ENCODE measurements around the gene FGFR3. TPM values are rescaled to one million over a fixed set of nuclear protein-coding genes. Genes with fewer than 3 reads are reported as not detected.

FGFR3 gene
- total RNA-seq, 1 experiment from 2014 or later: 34.3 TPM

- no peak for TF ChIP-seq CTCF (IDR thresholded peaks at IDR 0.05; ENCODE audit: unreplicated experiment)
- Mint-ChIP-seq H3K4me1 (ENCODE audit: low read depth, unreplicated experiment) (no peaks in the 10 kb centered on the region), H3K36me3 (ENCODE audit: insufficient read depth, unreplicated experiment) (peaks cover 13% of the 10 kb centered on the region), H3K27me3 (ENCODE audit: unreplicated experiment) (no peaks in the 10 kb centered on the region), H3K4me3 (ENCODE audit: low read depth, unreplicated experiment) (no peak overlapping the region), H3K27ac (ENCODE audit: unreplicated experiment) (no peak overlapping the region), H3K9me3 (ENCODE audit: low read depth, unreplicated experiment) (no peaks in the 10 kb centered on the region)
- CTCF ChIA-PET: interaction anchor here (0.7 to 0.8 kb wide), 4 partner anchors 10 to 887 kb away, joined by 3 to 9 read pairs (median 4); no protein-coding TSS in a partner anchor
- intact Hi-C loops (cut with micrococcal nuclease; ENCODE audit: unreplicated experiment): no loop called here
- no TSS peak for BruUV-seq (replicated peaks)
- no peak for DNase-seq
These were observed 19.6 kb downstream of the FGFR3 start for GRCh38 chr4:1812720-1813119.

- intact Hi-C loops (cut with micrococcal nuclease; ENCODE audit: unreplicated experiment): no loop called here
- CTCF ChIA-PET: no interaction called here
These were observed 20.1 kb downstream of the FGFR3 start for GRCh38 chr4:1813231-1813630.

GRCh38 chr4:1813915-1814314 is 20.8 kb downstream of the FGFR3 start:
- Mint-ChIP-seq H3K36me3 (ENCODE audit: insufficient read depth, unreplicated experiment) (peaks cover 17% of the 10 kb centered on the region), H3K4me3 (ENCODE audit: low read depth, unreplicated experiment) (no peak overlapping the region), H3K27ac (ENCODE audit: unreplicated experiment) (no peak overlapping the region), H3K27me3 (ENCODE audit: unreplicated experiment) (no peaks in the 10 kb centered on the region), H3K4me1 (ENCODE audit: low read depth, unreplicated experiment) (no peaks in the 10 kb centered on the region), H3K9me3 (ENCODE audit: low read depth, unreplicated experiment) (no peaks in the 10 kb centered on the region)
- TF ChIP-seq CTCF (IDR thresholded peaks at IDR 0.05; ENCODE audit: unreplicated experiment): no peak
- intact Hi-C loops (cut with micrococcal nuclease; ENCODE audit: unreplicated experiment): no loop called here
- DNase-seq: no peak
- no TSS peak for BruUV-seq (replicated peaks)
- CTCF ChIA-PET: no interaction called here

More at GRCh38 chr4:1813231-1813630, 20.1 kb downstream of the FGFR3 start:
- no peak for DNase-seq
- no TSS peak for BruUV-seq (replicated peaks)
- peaks cover 15% of the 10 kb centered on the region for H3K36me3 Mint-ChIP-seq (ENCODE audit: insufficient read depth, unreplicated experiment)
- no peaks in the 10 kb centered on the region for H3K27me3 Mint-ChIP-seq (ENCODE audit: unreplicated experiment)
- H3K27ac Mint-ChIP-seq (ENCODE audit: unreplicated experiment): no peak overlapping the region
- H3K9me3 Mint-ChIP-seq (ENCODE audit: low read depth, unreplicated experiment): no peaks in the 10 kb centered on the region
- TF ChIP-seq CTCF (IDR thresholded peaks at IDR 0.05; ENCODE audit: unreplicated experiment): no peak
- H3K4me1 Mint-ChIP-seq (ENCODE audit: low read depth, unreplicated experiment): no peaks in the 10 kb centered on the region
- H3K4me3 Mint-ChIP-seq (ENCODE audit: low read depth, unreplicated experiment): no peak overlapping the region

- CTCF ChIA-PET: no interaction called here
- Mint-ChIP-seq H3K36me3 (ENCODE audit: insufficient read depth, unreplicated experiment) (peaks cover 21% of the 10 kb centered on the region), H3K4me1 (ENCODE audit: low read depth, unreplicated experiment) (no peaks in the 10 kb centered on the region), H3K27me3 (ENCODE audit: unreplicated experiment) (no peaks in the 10 kb centered on the region), H3K27ac (ENCODE audit: unreplicated experiment) (no peak overlapping the region), H3K9me3 (ENCODE audit: low read depth, unreplicated experiment) (no peaks in the 10 kb centered on the region), H3K4me3 (ENCODE audit: low read depth, unreplicated experiment) (no peak overlapping the region)
- intact Hi-C loops (cut with micrococcal nuclease; ENCODE audit: unreplicated experiment): no loop called here
- DNase-seq: no peak
- TF ChIP-seq CTCF (IDR thresholded peaks at IDR 0.05; ENCODE audit: unreplicated experiment): no peak
- BruUV-seq (replicated peaks): no TSS peak
These were observed 21.4 kb downstream of the FGFR3 start for GRCh38 chr4:1814453-1814852.

Data from Calu3 (cell line).